ENCODE measurements around the gene RABGAP1L.

The RABGAP1L gene

DNA sequence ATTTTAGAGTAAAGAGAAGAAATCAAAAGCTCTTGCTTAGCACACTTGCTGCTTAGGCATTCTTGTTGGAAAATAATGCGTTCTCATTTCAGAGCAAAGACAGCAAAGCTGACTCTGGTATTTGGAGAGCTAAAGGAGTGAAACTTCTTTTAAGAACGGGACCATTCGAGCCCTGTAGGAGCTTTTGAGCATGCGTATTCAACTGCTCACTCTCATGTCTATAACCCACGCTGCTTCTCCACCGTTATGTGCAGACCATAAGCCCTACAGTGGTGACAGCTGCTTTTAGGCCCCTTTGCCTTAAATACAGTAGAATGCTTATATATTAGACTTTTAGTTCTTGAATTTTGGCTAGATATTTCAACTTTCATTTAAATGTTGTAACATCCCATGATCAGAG, 626.2 kb downstream of the RABGAP1L start (continued):
- no peak for TF ChIP-seq ZNF335 (tag by site-specific recombination; conservative IDR thresholded peaks at IDR 0.05)
- no peak for TF ChIP-seq GFI1B (tag by site-specific recombination; IDR thresholded peaks at IDR 0.05)
- no peak for TF ChIP-seq ZNF211 (tag by site-specific recombination; IDR thresholded peaks at IDR 0.05; ENCODE audit: low read depth)

DNA sequence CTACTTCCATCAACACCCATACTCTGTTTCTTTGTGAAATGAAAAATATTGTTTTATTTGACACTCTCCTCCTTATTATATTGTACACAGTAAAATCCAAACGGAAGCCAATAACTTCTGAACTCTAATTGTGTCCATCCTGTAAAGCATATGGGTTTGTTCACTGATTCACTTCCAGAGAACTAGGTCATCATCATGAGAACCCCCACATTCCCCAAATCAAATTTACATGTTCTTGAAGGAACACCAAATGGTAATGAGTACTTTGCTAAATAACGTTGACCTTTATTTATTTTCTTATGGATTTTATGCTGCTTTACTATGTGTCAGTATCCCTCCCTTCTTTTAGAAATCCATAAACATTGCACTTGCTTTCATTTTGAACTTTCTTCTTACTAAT, 627.0 kb downstream of the RABGAP1L start:
- ChIA-PET POLR2A (no interaction called here), CTCF (interaction anchor here (0.7 kb wide), 1 partner anchor 26 kb away, joined by 3 read pairs; no protein-coding TSS in a partner anchor)

DNA sequence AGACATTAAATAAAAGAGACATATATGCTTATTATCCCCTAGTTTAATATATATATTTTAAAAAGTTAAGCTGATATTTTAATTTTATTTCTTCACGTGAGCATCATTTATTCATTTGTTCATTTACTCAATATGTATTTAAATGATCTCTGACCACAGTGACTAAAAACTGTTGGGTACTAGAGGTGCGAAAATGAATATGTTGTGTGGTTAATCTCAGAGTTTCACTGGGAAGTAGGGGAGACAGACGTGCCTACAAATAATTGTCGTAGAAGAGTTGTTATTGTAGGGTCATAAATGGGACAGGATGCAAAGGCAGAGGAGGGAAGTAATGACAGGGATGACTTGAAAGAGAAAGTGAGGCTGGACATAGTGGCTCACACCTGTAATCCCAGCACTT, 627.4 kb downstream of the RABGAP1L start:
- POLR2A ChIA-PET: no interaction called here
- Histone ChIP-seq H3K9me3 (ENCODE audit: control insufficient read depth, insufficient read depth, low read depth, low read length) (no peaks in the 10 kb centered on the region), H3K27ac (ENCODE audit: extremely low read depth, low read depth, low read length) (no peak overlapping the region), H3K36me3 (ENCODE audit: control insufficient read depth in 2 of 2, insufficient read depth in 1 of 2, low read length in 2 of 2) (no peaks in the 10 kb centered on the region), H3K4me3 (ENCODE audit: low read depth, low read length) (no peak overlapping the region), H3K4me1 (ENCODE audit: control insufficient read depth, insufficient read depth, low read length) (no peaks in the 10 kb centered on the region; the same call in 1 of the 2 replicates)
- CTCF ChIA-PET: interaction anchor here (0.7 to 1.9 kb wide), 2 partner anchors 25 to 196 kb away, joined by 3 to 4 read pairs; no protein-coding TSS in a partner anchor
- TF ChIP-seq ZNF48 (tag by site-specific recombination; IDR thresholded peaks at IDR 0.05): no peak
- TF ChIP-seq, protein P1, sequence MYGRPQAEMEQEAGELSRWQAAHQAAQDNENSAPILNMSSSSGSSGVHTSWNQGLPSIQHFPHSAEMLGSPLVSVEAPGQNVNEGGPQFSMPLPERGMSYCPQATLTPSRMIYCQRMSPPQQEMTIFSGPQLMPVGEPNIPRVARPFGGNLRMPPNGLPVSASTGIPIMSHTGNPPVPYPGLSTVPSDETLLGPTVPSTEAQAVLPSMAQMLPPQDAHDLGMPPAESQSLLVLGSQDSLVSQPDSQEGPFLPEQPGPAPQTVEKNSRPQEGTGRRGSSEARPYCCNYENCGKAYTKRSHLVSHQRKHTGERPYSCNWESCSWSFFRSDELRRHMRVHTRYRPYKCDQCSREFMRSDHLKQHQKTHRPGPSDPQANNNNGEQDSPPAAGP (tag by site-specific recombination; IDR thresholded peaks at IDR 0.05): no peak
- no peak for TF ChIP-seq BCL11B (tag by site-specific recombination; IDR thresholded peaks at IDR 0.05; ENCODE audit: low read depth)
- TF ChIP-seq ZNF324 (tag by site-specific recombination; IDR thresholded peaks at IDR 0.05): no peak
- no peak for TF ChIP-seq ZNF558 (tag by site-specific recombination; IDR thresholded peaks at IDR 0.05)
- no peak for TF ChIP-seq ZNF623 (tag by site-specific recombination; IDR thresholded peaks at IDR 0.05)
- TF ChIP-seq, protein P2, sequence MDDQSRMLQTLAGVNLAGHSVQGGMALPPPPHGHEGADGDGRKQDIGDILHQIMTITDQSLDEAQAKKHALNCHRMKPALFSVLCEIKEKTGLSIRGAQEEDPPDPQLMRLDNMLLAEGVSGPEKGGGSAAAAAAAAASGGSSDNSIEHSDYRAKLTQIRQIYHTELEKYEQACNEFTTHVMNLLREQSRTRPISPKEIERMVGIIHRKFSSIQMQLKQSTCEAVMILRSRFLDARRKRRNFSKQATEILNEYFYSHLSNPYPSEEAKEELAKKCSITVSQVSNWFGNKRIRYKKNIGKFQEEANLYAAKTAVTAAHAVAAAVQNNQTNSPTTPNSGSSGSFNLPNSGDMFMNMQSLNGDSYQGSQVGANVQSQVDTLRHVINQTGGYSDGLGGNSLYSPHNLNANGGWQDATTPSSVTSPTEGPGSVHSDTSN (CRISPR knock-in tag; IDR thresholded peaks at IDR 0.05): no peak
- no peak for TF ChIP-seq ZNF10 (tag by site-specific recombination; IDR thresholded peaks at IDR 0.05)
- no peak for TF ChIP-seq ZNF23 (tag by site-specific recombination; IDR thresholded peaks at IDR 0.05; ENCODE audit: borderline replicate concordance)
- TF ChIP-seq, protein P3, sequence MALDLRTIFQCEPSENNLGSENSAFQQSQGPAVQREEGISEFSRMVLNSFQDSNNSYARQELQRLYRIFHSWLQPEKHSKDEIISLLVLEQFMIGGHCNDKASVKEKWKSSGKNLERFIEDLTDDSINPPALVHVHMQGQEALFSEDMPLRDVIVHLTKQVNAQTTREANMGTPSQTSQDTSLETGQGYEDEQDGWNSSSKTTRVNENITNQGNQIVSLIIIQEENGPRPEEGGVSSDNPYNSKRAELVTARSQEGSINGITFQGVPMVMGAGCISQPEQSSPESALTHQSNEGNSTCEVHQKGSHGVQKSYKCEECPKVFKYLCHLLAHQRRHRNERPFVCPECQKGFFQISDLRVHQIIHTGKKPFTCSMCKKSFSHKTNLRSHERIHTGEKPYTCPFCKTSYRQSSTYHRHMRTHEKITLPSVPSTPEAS (tag by site-specific recombination; IDR thresholded peaks at IDR 0.05): no peak

More for the DNA sequence above, 627.0 kb downstream of the RABGAP1L start:
- Histone ChIP-seq H3K4me1 (ENCODE audit: control insufficient read depth, insufficient read depth, low read length) (no peaks in the 10 kb centered on the region), H3K27ac (ENCODE audit: extremely low read depth, low read depth, low read length) (no peak overlapping the region), H3K9me3 (ENCODE audit: control insufficient read depth, insufficient read depth, low read depth, low read length) (no peaks in the 10 kb centered on the region), H3K4me3 (ENCODE audit: low read depth, low read length) (no peak overlapping the region), H3K36me3 (ENCODE audit: control insufficient read depth in 2 of 2, insufficient read depth in 1 of 2, low read length in 2 of 2) (no peaks in the 10 kb centered on the region)
- TF ChIP-seq ZNF404 (tag by site-specific recombination; IDR thresholded peaks at IDR 0.05) (no peak), ZNF529 (tag by site-specific recombination; IDR thresholded peaks at IDR 0.05; ENCODE audit: insufficient replicate concordance) (no peak)

DNA sequence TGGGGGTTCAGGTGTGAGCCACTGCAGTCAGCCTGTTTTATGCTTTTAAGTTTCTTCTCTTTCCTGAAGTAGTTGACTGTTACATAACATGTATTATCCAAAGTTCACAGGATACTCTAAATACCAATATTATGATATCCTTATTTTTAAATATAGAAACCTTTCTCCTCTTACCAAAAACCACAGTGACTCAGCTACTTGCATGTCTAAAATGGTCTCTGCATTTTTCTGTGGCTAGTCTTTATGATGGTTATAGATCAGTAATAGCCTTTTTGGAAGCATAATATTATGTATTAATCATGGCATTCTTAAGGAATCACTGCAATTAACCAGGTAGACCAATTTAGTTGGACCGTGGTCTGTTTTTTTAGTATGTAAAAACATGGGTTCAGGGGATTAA, 629.7 kb downstream of the RABGAP1L start:
- H3K9me3 ChIP-seq (ENCODE audit: control insufficient read depth, insufficient read depth, low read depth, low read length): no peaks in the 10 kb centered on the region
- no peak overlapping the region for H3K4me3 ChIP-seq (ENCODE audit: low read depth, low read length)
- H3K4me1 ChIP-seq (ENCODE audit: control insufficient read depth, insufficient read depth, low read length): no peaks in the 10 kb centered on the region; the same call in 1 of the 2 replicates
- CTCF ChIA-PET: interaction anchor here (0.6 to 1.9 kb wide), 2 partner anchors 194 to 927 kb away, joined by 3 to 4 read pairs; no protein-coding TSS in a partner anchor
- POLR2A ChIA-PET: no interaction called here
- H3K27ac ChIP-seq (ENCODE audit: extremely low read depth, low read depth, low read length): no peak overlapping the region
- no peaks in the 10 kb centered on the region for H3K36me3 ChIP-seq (ENCODE audit: control insufficient read depth in 2 of 2, insufficient read depth in 1 of 2, low read length in 2 of 2)
- TF ChIP-seq ZNF48 (tag by site-specific recombination; IDR thresholded peaks at IDR 0.05) (no peak), ZFP37 (tag by site-specific recombination; IDR thresholded peaks at IDR 0.05) (no peak), ZNF747 (tag by site-specific recombination; IDR thresholded peaks at IDR 0.05) (no peak), ZNF350 (tag by site-specific recombination; IDR thresholded peaks at IDR 0.05) (no peak), ZNF341 (tag by site-specific recombination; IDR thresholded peaks at IDR 0.05; ENCODE audit: low read depth) (no peak), MEIS1 (CRISPR knock-in tag; IDR thresholded peaks at IDR 0.05; ENCODE audit: borderline replicate concordance) (no peak), ZNF701 (tag by site-specific recombination; IDR thresholded peaks at IDR 0.05) (no peak)
- TF ChIP-seq, protein P4, sequence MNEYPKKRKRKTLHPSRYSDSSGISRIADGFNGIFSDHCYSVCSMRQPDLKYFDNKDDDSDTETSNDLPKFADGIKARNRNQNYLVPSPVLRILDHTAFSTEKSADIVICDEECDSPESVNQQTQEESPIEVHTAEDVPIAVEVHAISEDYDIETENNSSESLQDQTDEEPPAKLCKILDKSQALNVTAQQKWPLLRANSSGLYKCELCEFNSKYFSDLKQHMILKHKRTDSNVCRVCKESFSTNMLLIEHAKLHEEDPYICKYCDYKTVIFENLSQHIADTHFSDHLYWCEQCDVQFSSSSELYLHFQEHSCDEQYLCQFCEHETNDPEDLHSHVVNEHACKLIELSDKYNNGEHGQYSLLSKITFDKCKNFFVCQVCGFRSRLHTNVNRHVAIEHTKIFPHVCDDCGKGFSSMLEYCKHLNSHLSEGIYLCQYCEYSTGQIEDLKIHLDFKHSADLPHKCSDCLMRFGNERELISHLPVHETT (tag by site-specific recombination; IDR thresholded peaks at IDR 0.05): no peak
- TF ChIP-seq, protein P5, sequence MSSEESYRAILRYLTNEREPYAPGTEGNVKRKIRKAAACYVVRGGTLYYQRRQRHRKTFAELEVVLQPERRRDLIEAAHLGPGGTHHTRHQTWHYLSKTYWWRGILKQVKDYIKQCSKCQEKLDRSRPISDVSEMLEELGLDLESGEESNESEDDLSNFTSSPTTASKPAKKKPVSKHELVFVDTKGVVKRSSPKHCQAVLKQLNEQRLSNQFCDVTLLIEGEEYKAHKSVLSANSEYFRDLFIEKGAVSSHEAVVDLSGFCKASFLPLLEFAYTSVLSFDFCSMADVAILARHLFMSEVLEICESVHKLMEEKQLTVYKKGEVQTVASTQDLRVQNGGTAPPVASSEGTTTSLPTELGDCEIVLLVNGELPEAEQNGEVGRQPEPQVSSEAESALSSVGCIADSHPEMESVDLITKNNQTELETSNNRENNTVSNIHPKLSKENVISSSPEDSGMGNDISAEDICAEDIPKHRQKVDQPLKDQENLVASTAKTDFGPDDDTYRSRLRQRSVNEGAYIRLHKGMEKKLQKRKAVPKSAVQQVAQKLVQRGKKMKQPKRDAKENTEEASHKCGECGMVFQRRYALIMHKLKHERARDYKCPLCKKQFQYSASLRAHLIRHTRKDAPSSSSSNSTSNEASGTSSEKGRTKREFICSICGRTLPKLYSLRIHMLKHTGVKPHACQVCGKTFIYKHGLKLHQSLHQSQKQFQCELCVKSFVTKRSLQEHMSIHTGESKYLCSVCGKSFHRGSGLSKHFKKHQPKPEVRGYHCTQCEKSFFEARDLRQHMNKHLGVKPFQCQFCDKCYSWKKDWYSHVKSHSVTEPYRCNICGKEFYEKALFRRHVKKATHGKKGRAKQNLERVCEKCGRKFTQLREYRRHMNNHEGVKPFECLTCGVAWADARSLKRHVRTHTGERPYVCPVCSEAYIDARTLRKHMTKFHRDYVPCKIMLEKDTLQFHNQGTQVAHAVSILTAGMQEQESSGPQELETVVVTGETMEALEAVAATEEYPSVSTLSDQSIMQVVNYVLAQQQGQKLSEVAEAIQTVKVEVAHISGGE (tag by site-specific recombination; conservative IDR thresholded peaks at IDR 0.05; ENCODE audit: low read depth): no peak

Data from HEK293 (cell line).